HCT116 (cell line): Measurements from ENCODE around the gene ENPP5. TPM values are rescaled to one million over a fixed set of nuclear protein-coding genes. Genes with fewer than 3 reads are reported as not detected.

Source experiments
- ATAC-seq: fragments of 200-7000 bp; cut with Tn5 transposase; 2 replicates; pipeline ENCODE4 v1.9.1; 2020; ENCODE audit warnings: mild to moderate bottlenecking, moderate library complexity
- BruUV-seq: library from RNA; stranded (reverse); fragments of 400-500 nt; replicated peaks from 2 replicates; lab custom pipeline; 2021; lab: Mats Ljungman, UMichigan
- CTCF ChIA-PET: fragments of 300-600 bp; sonication (Branson Sonifier 250); formaldehyde crosslinking; loops from one replicate; lab custom pipeline; 2021; ENCODE audit warnings: antibody characterized with exemption; lab: Charles Lee
- POLR2A ChIA-PET: fragments of 300-600, 350-600 bp; sonication (Branson Sonifier 250); formaldehyde crosslinking; loops from one replicate; lab custom pipeline; 2021; ENCODE audit warnings: antibody characterized with exemption; lab: Charles Lee
- RAD21 ChIA-PET, 2 experiments: fragments of 300-600 bp; sonication (Branson Sonifier 250); formaldehyde crosslinking; loops; one replicate each; lab custom pipeline; 2023; ENCODE audit warnings: low total read pairs in 2 of 2; ENCODE audit not compliant: uncharacterized antibody in 2 of 2, unreplicated experiment in 2 of 2, low non-redundant PET in 1 of 2; lab: Charles Lee
- DNase-seq: peaks from one replicate; pipeline ENCODE4 v3.0.0-alpha.2; 2010; ENCODE audit warnings: low read depth, low spot score
- H2AFZ ChIP-seq: fragments of 200-600 bp; shearing (Covaris generic), sonication (generic); 2 replicates; pipeline ENCODE4 v1.6.1; 2017; ENCODE audit warnings: low read depth, mixed run types, mixed read lengths, antibody characterized with exemption, low read length; ENCODE audit not compliant: poor library complexity, severe bottlenecking
- H3K27ac ChIP-seq: 2 replicates; pipeline ENCODE4 v1.5.1; 2012; ENCODE audit warnings: low read depth, low read length
- H3K27me3 ChIP-seq: fragments of 200-600 bp; sonication (generic); 2 replicates; pipeline ENCODE4 v1.6.1; 2016; ENCODE audit warnings: mixed run types, low read length, mixed read lengths; ENCODE audit not compliant: insufficient read depth
- H3K36me3 ChIP-seq, 2 experiments: fragments of 200-500 bp in 1 of 2; fragments of 200-600 bp in 1 of 2; sonication (Bioruptor generic) in 1 of 2; sonication (generic) in 1 of 2; 2 replicates each; pipeline versions ENCODE4 v1.5.1 to v1.6.1; 2014 to 2016; ENCODE audit warnings: low read length in 2 of 2, inconsistent platforms in 1 of 2, mixed read lengths in 1 of 2, mixed run types in 1 of 2; ENCODE audit not compliant: insufficient read depth in 2 of 2, control insufficient read depth in 1 of 2
- H3K4me1 ChIP-seq, 2 experiments: fragments of 200-600 bp in 1 of 2; sonication (generic) in 1 of 2; 2 replicates each; pipeline versions ENCODE4 v1.5.1 to v1.6.1; 2012 to 2017; ENCODE audit warnings: low read length in 2 of 2, inconsistent platforms in 1 of 2, mild to moderate bottlenecking in 1 of 2, mixed read lengths in 1 of 2, mixed run types in 1 of 2, moderate library complexity in 1 of 2; ENCODE audit not compliant: insufficient read depth in 2 of 2, control insufficient read depth in 1 of 2
- H3K4me2 ChIP-seq: fragments of 200-600 bp; sonication (generic); 2 replicates; pipeline ENCODE4 v1.6.1; 2017; ENCODE audit warnings: mixed run types, low read length, mixed read lengths
- H3K4me3 ChIP-seq, 2 experiments: fragments of 200-600 bp in 1 of 2; sonication (generic) in 1 of 2; replicated peaks in 1 of 2; 2 replicates each; pipeline ENCODE4 v1.5.1; 2011 to 2016; ENCODE audit warnings: low read length in 2 of 2, control low read depth in 1 of 2, low read depth in 1 of 2, mild to moderate bottlenecking in 1 of 2, mixed read lengths in 1 of 2, mixed run types in 1 of 2
- H3K79me2 ChIP-seq: fragments of 200-600 bp; sonication (generic); 2 replicates; pipeline ENCODE4 v1.6.1; 2017; ENCODE audit warnings: mild to moderate bottlenecking, mixed run types, low read length, moderate library complexity, mixed read lengths; ENCODE audit not compliant: insufficient read depth
- H3K9ac ChIP-seq: fragments of 200-600 bp; sonication (generic); 2 replicates; pipeline ENCODE4 v1.6.1; 2016; ENCODE audit warnings: low read length, mixed read lengths
- H3K9me2 ChIP-seq: fragments of 200-600 bp; sonication (generic), shearing (Covaris generic); 2 replicates; pipeline ENCODE4 v1.6.1; 2017; ENCODE audit warnings: mixed run types, mild to moderate bottlenecking, moderate library complexity; ENCODE audit not compliant: insufficient read depth
- H3K9me3 ChIP-seq, 2 experiments: fragments of 200-500 bp in 1 of 2; fragments of 200-600 bp in 1 of 2; sonication (Bioruptor generic) in 1 of 2; sonication (generic) in 1 of 2; 2 replicates each; pipeline ENCODE4 v1.6.1; 2014 to 2017; ENCODE audit warnings: low read length in 2 of 2, mixed read lengths in 2 of 2, inconsistent platforms in 1 of 2, low read depth in 1 of 2, mild to moderate bottlenecking in 1 of 2, mixed run types in 1 of 2, moderate library complexity in 1 of 2; ENCODE audit not compliant: control insufficient read depth in 1 of 2, insufficient read depth in 1 of 2
- H4K20me1 ChIP-seq: fragments of 200-600 bp; sonication (generic), shearing (Covaris generic); 2 replicates; pipeline ENCODE4 v1.6.1; 2017; ENCODE audit warnings: mixed run types, mild to moderate bottlenecking, moderate library complexity; ENCODE audit not compliant: insufficient read depth
- CBX3 ChIP-seq: IDR thresholded peaks from 2 replicates; pipeline ENCODE4 v1.6.1; 2012; ENCODE audit warnings: low read depth
- EGR1 ChIP-seq: IDR thresholded peaks from 2 replicates; pipeline ENCODE4 v1.6.1; 2012; ENCODE audit warnings: low read depth
- ELF1 ChIP-seq: IDR thresholded peaks from 2 replicates; pipeline ENCODE4 v1.6.1; 2012; ENCODE audit warnings: low read depth, borderline replicate concordance
- FOSL1 ChIP-seq: IDR thresholded peaks from 2 replicates; pipeline ENCODE4 v1.6.1; 2012; ENCODE audit warnings: low read depth
- POLR2A ChIP-seq: IDR thresholded peaks from 2 replicates; pipeline ENCODE4 v1.7.0; 2011; ENCODE audit warnings: borderline replicate concordance; ENCODE audit not compliant: insufficient read depth, insufficient read length; ENCODE audit errors: extremely low read depth
- POLR2AphosphoS5 ChIP-seq: IDR thresholded peaks from 2 replicates; pipeline ENCODE4 v1.6.1; 2011; ENCODE audit warnings: mild to moderate bottlenecking, low read depth, low read length, moderate library complexity
- SIN3A ChIP-seq: IDR thresholded peaks from 2 replicates; pipeline ENCODE4 v1.6.1; 2012; ENCODE audit warnings: low read depth
- SP1 ChIP-seq: IDR thresholded peaks from 2 replicates; pipeline ENCODE4 v1.6.1; 2012; ENCODE audit warnings: low read depth
- SRF ChIP-seq: IDR thresholded peaks from 2 replicates; pipeline ENCODE4 v1.6.1; 2012; ENCODE audit warnings: low read depth
- TCF7L2 ChIP-seq: IDR thresholded peaks from 2 replicates; pipeline ENCODE4 v1.7.0; 2011; ENCODE audit warnings: borderline replicate concordance, inconsistent platforms; ENCODE audit not compliant: insufficient read depth, insufficient read length; ENCODE audit errors: extremely low read depth
- ZNF274 ChIP-seq: fragments of 200-500 bp; sonication (Bioruptor generic); IDR thresholded peaks from 2 replicates; pipeline ENCODE4 v1.6.1; 2014; ENCODE audit warnings: mild to moderate bottlenecking, low read depth, low read length, inconsistent platforms
- intact Hi-C: fragments of 100-400 bp; cut with micrococcal nuclease; formaldehyde crosslinking; loops from 2 replicates; pipeline ENCODE4 v1.10.0; 2022
- total RNA-seq: library from RNA; stranded (reverse); gene quantifications from one replicate; pipeline ENCODE4 v1.2.1, GENCODE V29; 2021; ENCODE audit not compliant: unreplicated experiment
- TF ChIP-seq, protein P1 (sequence below), 3 experiments: fragments of 200-600 bp in 1 of 3; sonication (generic) in 1 of 3; IDR thresholded peaks in 2 of 3; conservative IDR thresholded peaks in 1 of 3; 2 replicates each; pipeline ENCODE4 v1.5.1; 2012 to 2017; ENCODE audit warnings: low read depth in 2 of 3, low read length in 2 of 3, antibody characterized with exemption in 1 of 3, borderline replicate concordance in 1 of 3, control low read depth in 1 of 3, mild to moderate bottlenecking in 1 of 3, mixed read lengths in 1 of 3, mixed run types in 1 of 3, moderate library complexity in 1 of 3; ENCODE audit not compliant: insufficient read depth in 1 of 3
- TF ChIP-seq, protein P2 (sequence below): IDR thresholded peaks from 2 replicates; pipeline ENCODE4 v1.6.1; 2012

The ENPP5 gene
- total RNA-seq, 1 experiment from 2014 or later, result 4.5 TPM

DNA sequence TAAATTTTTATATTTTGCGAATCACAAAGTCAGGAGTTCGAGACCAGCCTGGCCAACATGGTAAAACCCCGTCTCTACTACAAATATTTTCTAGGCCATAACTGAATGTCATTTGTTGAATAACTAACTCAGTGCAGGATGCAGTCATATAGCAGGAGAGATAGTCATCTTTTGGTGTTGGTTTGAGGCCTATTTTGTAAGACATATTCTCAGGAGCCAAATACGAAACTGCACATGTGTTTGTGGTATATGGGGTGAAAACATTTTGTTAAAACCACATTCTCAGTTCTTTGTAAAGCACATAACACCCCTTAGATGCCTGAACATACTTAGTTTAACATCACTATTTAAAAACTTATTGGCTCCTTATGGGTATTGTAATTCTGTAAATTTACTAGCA lies 4.7 kb upstream of the ENPP5 start:
- intact Hi-C loops, result no loop called here
- ChIA-PET CTCF (interaction anchor here (1.0 kb wide), 1 partner anchor 85 kb away, joined by 3 read pairs; no protein-coding TSS in a partner anchor), POLR2A (no interaction called here), RAD21 (no interaction called here)
- no peaks in the 10 kb centered on the region for H3K9me3 ChIP-seq
- H3K27me3 ChIP-seq, result no peaks in the 10 kb centered on the region
- no peak for DNase-seq
- H3K79me2 ChIP-seq, result no peaks in the 10 kb centered on the region
- no peaks in the 10 kb centered on the region for H3K36me3 ChIP-seq
- no peaks in the 10 kb centered on the region; the same call in 1 of the 2 replicates for H3K9me2 ChIP-seq
- H3K27ac ChIP-seq, result no peak overlapping the region
- ATAC-seq, result no peak
- H3K9ac ChIP-seq, result no peak overlapping the region
- H3K4me3 ChIP-seq, result no peak overlapping the region
- no peak overlapping the region for H3K4me2 ChIP-seq
- no TSS peak for BruUV-seq
- no peak overlapping the region for H2AFZ ChIP-seq
- no peak for TF ChIP-seq SP1
- no peak for TF ChIP-seq TCF7L2
- no peak for TF ChIP-seq SRF
- TF ChIP-seq POLR2A, result no peak
- TF ChIP-seq, protein P1, sequence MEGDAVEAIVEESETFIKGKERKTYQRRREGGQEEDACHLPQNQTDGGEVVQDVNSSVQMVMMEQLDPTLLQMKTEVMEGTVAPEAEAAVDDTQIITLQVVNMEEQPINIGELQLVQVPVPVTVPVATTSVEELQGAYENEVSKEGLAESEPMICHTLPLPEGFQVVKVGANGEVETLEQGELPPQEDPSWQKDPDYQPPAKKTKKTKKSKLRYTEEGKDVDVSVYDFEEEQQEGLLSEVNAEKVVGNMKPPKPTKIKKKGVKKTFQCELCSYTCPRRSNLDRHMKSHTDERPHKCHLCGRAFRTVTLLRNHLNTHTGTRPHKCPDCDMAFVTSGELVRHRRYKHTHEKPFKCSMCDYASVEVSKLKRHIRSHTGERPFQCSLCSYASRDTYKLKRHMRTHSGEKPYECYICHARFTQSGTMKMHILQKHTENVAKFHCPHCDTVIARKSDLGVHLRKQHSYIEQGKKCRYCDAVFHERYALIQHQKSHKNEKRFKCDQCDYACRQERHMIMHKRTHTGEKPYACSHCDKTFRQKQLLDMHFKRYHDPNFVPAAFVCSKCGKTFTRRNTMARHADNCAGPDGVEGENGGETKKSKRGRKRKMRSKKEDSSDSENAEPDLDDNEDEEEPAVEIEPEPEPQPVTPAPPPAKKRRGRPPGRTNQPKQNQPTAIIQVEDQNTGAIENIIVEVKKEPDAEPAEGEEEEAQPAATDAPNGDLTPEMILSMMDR (IDR thresholded peaks at IDR 0.05 in 2 of 3, conservative IDR thresholded peaks at IDR 0.05 in 1 of 3; ENCODE audit: borderline replicate concordance in 1 of 3, insufficient read depth in 1 of 3, low read depth in 2 of 3, low read length in 2 of 3), result no peak
- TF ChIP-seq CBX3, result no peak
- TF ChIP-seq SIN3A, result no peak
- no peak for TF ChIP-seq POLR2AphosphoS5
- no peak for TF ChIP-seq ELF1
- TF ChIP-seq, protein P2, sequence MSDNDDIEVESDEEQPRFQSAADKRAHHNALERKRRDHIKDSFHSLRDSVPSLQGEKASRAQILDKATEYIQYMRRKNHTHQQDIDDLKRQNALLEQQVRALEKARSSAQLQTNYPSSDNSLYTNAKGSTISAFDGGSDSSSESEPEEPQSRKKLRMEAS, result no peak
- TF ChIP-seq EGR1, result no peak
- no peak for TF ChIP-seq ZNF274
- TF ChIP-seq FOSL1, result no peak
- H4K20me1 ChIP-seq, result no peaks in the 10 kb centered on the region
- H3K4me1 ChIP-seq, result peaks cover 0 to 7% of the 10 kb centered on the region in 2 experiments; a peak in 2 of 4 replicates
